Measurements from ENCODE around the gene MPND. TPM values are rescaled to one million over a fixed set of nuclear protein-coding genes. Genes with fewer than 3 reads are reported as not detected.
A peak's percentile ranks its signal among the peaks of the same experiment; 100 is the strongest.

The MPND gene
- total RNA-seq, 1 experiment from 2014 or later, result 4.6 TPM

GRCh38 chr19:4370418-4371041 is 27.2 kb downstream of the MPND start:
- Histone ChIP-seq H3K4me1 (replicated peaks) (peaks cover 26% of the 10 kb centered on the region), H3K36me3 (peaks cover 59% of the 10 kb centered on the region), H3K9me3 (replicated peaks) (no peaks in the 10 kb centered on the region), H3K27ac (no peak overlapping the region), H3K4me3 (no peak overlapping the region), H3K27me3 (replicated peaks) (no peaks in the 10 kb centered on the region)
- peak in 1 of 2 experiments; percentile 43 for DNase-seq (ENCODE audit: low read depth in 1 of 2, low spot score in 2 of 2)

DNA sequence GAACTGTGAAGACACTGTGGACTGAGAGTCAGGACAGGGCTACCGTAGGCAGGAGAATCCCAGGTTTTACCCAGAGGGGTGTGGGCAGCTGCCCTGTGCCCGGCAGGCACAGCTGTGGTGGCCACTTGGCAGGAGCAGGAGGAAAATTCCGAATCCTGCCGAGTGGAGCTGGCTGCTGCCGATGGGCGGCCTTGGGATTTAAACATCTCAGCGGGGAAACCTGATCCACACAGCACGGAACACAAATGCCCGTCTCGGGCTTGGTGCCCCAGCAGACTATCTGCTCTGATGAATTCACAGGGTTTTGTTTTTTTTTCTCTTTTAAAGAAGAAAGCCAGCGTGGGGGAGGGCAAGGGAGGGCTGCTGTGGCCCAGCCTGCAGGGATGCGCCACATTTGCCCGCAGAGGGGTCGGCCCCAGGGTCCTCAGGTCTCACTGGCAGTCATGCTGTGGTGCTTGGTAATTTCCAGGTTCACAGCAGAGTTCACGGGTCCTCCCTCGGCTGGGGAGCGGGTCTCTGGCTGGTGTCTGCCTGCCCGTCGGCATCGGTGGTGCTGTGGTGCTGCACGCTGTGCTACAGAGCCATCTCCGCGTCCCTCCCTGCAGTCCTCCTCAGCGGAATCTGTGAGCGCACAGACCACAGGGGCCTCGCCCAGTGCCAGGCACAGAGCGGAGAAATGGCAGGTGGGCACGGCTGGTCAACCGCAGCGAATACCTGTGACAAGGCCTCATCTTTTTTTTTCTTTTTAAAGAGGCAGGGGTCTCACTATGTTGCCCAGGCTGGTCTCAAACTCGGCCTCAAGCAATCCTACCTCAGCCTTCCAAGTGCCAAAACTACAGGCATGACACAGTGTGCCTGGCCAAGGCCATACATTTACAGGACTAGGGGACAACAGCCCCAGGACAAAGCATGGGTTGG is 28.1 kb downstream of the MPND start:
- H3K9me3 ChIP-seq (replicated peaks), result no peaks in the 10 kb centered on the region
- DNase-seq (ENCODE audit: low read depth in 1 of 2, low spot score in 2 of 2), result peak in 1 of 2 experiments; percentile 39
- no peak overlapping the region for H3K27ac ChIP-seq
- no peak overlapping the region for H3K4me3 ChIP-seq
- peaks cover 49% of the 10 kb centered on the region for H3K36me3 ChIP-seq
- H3K27me3 ChIP-seq (replicated peaks), result no peaks in the 10 kb centered on the region
- peaks cover 35% of the 10 kb centered on the region for H3K4me1 ChIP-seq (replicated peaks)

DNA sequence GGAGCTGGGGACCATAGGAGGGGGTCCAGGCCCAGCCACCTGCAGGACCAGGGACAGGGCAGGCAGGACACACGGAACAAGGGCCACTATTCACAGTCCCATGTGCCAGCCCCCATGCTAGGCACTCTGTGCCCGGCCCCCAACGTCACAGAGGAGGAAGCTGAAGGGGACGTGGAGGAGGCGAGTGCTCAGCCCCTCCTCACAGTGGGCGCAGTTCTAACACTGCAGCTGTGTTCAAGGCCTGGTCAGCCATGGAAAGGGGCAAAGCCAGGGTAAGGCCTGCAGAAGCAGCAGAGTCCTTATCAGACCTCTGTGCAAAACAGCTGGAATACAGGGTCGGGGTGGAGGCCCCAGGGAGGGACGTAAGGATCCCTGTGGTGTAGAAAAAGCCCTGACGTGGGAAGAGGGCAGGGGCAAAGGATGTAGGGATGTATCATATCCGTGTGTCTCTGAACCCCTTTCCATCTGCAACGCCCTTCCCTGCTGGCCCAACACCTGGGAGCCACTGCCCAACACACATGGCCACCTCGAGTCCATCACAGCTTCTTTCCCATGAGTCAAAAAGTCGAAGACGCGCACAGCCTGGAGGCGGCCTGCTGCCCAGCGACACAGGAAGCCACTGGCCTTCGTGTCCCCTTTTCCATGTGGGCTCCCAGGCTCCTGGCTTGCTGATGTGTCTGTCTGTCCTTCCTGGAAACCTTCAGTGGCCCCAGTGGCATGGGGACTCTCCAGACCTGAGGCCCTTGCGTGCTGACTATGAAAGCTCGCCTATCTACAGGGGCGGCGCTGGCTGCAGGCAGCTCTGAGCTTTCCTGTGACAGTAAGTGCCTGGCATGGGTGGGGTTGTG is 29.0 kb downstream of the MPND start:
- Histone ChIP-seq H3K9me3 (replicated peaks) (no peaks in the 10 kb centered on the region; the same call in 1 of the 2 replicates), H3K36me3 (peaks cover 46% of the 10 kb centered on the region), H3K27me3 (replicated peaks) (no peaks in the 10 kb centered on the region), H3K27ac (no peak overlapping the region), H3K4me3 (no peak overlapping the region), H3K4me1 (replicated peaks) (peaks cover 42% of the 10 kb centered on the region)
- DNase-seq (ENCODE audit: low read depth in 1 of 2, low spot score in 2 of 2), result peak in 1 of 2 experiments; percentile 41

DNA sequence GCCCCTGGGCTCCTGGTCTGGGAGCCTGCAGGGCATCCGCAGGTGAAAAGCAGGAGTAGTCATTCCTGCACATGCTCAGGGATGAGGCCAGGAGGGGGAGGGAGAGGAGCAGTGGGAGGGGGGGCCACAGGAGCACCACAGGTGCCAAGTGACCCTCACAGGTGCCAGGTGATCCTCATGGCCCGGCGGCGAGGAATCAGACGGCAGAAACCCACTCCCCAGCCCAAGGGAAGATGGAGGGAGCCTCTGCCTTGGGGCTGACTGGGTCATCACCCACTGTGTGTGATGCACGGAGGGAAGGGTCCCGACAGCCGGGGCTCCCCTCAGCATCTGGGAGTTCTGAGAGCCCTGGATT is 29.6 kb downstream of the MPND start:
- Histone ChIP-seq H3K4me1 (replicated peaks) (peaks cover 45% of the 10 kb centered on the region), H3K4me3 (no peak overlapping the region), H3K27ac (no peak overlapping the region), H3K27me3 (replicated peaks) (no peaks in the 10 kb centered on the region), H3K36me3 (peaks cover 46% of the 10 kb centered on the region), H3K9me3 (replicated peaks) (no peaks in the 10 kb centered on the region; the same call in 1 of the 2 replicates)
- DNase-seq (ENCODE audit: low read depth in 1 of 2, low spot score in 2 of 2), result no peak

DNA sequence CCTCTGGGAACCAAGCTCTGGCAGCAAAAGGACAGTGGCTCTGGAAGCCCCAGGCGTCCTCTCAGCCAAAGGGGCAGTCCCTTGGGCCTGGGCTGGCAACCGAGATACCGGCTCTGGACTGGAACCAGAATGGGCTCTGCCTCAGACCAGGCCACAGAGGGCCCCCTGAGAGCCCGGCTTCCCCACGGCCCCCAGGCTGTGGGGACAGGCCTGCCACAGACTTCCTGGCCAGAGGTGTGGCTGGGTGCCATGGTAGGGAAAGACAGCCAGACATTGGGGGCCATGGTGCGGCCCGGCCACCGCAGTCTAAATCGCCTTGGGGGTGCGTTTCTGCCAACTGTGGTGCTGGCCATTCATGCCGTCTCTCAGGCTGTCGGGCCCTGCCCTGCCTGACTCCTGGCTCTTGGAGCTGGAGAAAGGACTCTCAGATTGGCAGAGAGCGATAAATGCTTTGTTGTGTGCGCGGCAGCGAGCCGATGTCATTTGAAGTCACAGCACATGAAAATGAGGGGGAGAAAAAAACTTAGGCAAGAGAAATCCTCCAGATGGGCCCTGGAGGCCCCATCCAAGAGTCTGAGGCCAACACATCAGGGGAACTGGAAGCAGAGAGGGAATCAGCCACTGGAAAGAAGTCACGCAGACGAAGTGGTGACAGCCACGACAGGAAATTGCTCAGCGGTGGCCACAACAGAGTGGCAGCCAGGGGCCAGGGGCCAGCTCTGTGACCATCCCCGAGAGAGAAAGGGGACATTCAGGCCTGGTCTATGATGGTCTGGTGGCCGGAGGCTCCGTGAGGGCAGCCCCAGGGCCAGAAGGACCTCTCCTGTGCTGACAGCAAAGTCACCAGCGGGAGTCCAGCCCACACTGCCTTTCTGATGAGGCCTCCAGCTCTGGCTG is 30.5 kb downstream of the MPND start:
- peak in 1 of 2 experiments; percentile 50 for DNase-seq (ENCODE audit: low read depth in 1 of 2, low spot score in 2 of 2)
- no peak overlapping the region for H3K4me3 ChIP-seq
- H3K9me3 ChIP-seq (replicated peaks), result no peaks in the 10 kb centered on the region; the same call in 1 of the 2 replicates

GRCh38 chr19:4374498-4375163 is 31.3 kb downstream of the MPND start:
- H3K9me3 ChIP-seq (replicated peaks), result no peaks in the 10 kb centered on the region; the same call in 1 of the 2 replicates
- peaks cover 41% of the 10 kb centered on the region for H3K4me1 ChIP-seq (replicated peaks)
- no peak overlapping the region for H3K4me3 ChIP-seq
- DNase-seq (ENCODE audit: low read depth in 1 of 2, low spot score in 2 of 2), result peak; percentile 83 to 92
- H3K27ac ChIP-seq, result peak overlapping the region; percentile 85
- peaks cover 39% of the 10 kb centered on the region for H3K36me3 ChIP-seq
- no peaks in the 10 kb centered on the region for H3K27me3 ChIP-seq (replicated peaks)

More for the DNA sequence above, 30.5 kb downstream of the MPND start:
- peak overlapping the region; percentile 85 for H3K27ac ChIP-seq
- H3K4me1 ChIP-seq (replicated peaks), result peaks cover 45% of the 10 kb centered on the region
- no peaks in the 10 kb centered on the region for H3K27me3 ChIP-seq (replicated peaks)
- H3K36me3 ChIP-seq, result peaks cover 39% of the 10 kb centered on the region

- Histone ChIP-seq H3K27me3 (replicated peaks) (no peaks in the 10 kb centered on the region), H3K27ac (peak overlapping the region; percentile 85), H3K4me3 (no peak overlapping the region), H3K9me3 (replicated peaks) (no peaks in the 10 kb centered on the region; the same call in 1 of the 2 replicates), H3K36me3 (peaks cover 37% of the 10 kb centered on the region), H3K4me1 (replicated peaks) (peaks cover 41% of the 10 kb centered on the region)
- DNase-seq (ENCODE audit: low read depth in 1 of 2, low spot score in 2 of 2), result peak; percentile 37 to 62
These were observed 32.0 kb downstream of the MPND start for GRCh38 chr19:4375164-4376027.

DNA sequence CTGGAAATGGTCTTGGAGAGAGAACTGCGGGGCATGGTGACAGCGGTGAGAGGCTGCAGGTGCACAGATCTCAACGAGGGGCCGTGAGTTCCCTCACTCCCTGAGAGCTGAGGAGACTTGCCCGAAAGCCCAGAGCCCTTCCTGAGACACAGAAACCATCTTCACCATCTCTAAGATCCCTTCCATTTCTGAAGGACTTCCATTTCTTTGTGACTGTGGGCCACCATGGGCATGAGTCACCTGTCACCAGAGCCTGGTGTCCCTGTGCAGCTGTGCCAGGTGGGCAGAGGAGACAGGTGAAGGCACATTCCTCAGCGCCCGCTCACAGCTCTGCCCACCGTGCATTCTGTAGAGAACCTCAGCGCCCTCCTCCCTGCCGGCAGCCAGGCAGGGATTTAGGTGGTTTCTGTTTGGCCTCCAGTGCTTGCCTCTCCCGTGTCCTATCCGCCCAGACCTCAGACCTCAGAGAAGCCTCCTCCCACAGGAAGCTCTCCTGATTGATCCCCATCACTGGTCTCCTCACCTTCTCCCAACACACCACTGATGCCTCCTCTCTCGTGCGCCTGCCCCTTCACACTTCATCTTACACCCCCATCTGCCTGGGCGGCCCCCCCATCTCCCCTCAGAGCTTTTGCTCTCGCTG is 32.8 kb downstream of the MPND start:
- Histone ChIP-seq H3K4me3 (no peak overlapping the region), H3K9me3 (replicated peaks) (no peaks in the 10 kb centered on the region; the same call in 1 of the 2 replicates), H3K4me1 (replicated peaks) (peaks cover 41% of the 10 kb centered on the region), H3K27ac (no peak overlapping the region), H3K27me3 (replicated peaks) (no peaks in the 10 kb centered on the region), H3K36me3 (peaks cover 34% of the 10 kb centered on the region)
- no peak for DNase-seq (ENCODE audit: low read depth in 1 of 2, low spot score in 2 of 2)

DNA sequence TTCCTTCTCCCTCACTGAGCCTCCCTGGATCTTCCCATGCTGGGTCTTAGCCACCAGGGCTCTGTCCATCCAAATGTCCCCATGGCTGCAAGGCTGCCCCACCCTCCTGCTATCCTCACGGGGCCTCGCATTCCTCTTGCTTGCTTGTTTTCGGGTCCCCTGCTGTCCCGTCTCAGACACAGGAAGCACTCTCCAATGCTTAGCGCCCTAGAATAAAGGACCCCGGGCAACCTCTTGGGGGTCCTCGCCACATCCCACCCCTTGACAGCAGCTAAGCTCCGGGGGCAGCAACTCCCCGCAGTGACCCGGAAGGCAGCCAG is 33.3 kb downstream of the MPND start:
- Histone ChIP-seq H3K4me3 (no peak overlapping the region), H3K4me1 (replicated peaks) (peaks cover 41% of the 10 kb centered on the region), H3K27me3 (replicated peaks) (no peaks in the 10 kb centered on the region), H3K9me3 (replicated peaks) (no peaks in the 10 kb centered on the region; the same call in 1 of the 2 replicates), H3K36me3 (peaks cover 29% of the 10 kb centered on the region), H3K27ac (no peak overlapping the region)
- DNase-seq (ENCODE audit: low read depth in 1 of 2, low spot score in 2 of 2), result no peak

DNA sequence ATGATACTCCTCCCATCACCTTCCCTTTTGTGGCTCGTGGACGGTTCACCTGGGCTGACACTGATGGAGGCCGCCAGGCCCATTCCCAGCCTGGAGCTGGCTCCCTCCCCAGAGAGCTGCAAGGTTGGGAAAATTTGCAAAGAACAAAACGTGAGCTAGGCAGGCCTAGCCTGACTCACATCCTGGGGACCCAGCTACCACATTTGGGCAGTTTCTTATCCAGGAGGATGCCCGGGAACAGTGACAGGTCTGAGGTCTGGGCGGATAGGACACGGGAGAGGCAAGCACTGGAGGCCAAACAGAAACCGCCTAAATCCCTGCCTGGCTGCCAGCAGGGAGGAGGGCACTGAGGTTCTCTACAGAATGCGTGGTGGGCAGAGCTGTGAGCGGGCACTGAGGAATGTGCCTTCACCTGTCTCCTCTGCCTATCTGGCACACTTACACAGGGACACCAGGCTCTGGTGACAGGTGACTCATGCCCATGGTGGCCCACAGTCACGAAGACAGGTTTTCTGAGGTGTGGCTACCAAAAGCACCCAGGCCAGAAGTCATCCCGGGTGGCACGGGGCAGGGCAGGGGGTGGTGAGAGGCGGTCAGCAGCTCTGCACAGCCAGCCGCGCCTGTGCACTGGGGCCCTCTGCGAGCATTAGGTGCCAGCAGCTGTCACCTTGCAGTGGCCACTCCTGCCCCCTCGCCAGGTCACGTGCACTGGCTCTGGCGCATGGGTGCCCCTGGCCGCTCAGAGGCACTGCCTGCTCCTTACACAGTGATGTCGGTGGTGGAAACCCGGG is 33.8 kb downstream of the MPND start:
- H3K27ac ChIP-seq, result no peak overlapping the region
- peak in 1 of 2 experiments; percentile 46 for DNase-seq (ENCODE audit: low read depth in 1 of 2, low spot score in 2 of 2)
- no peaks in the 10 kb centered on the region for H3K27me3 ChIP-seq (replicated peaks)
- H3K36me3 ChIP-seq, result peaks cover 26% of the 10 kb centered on the region
- H3K4me3 ChIP-seq, result no peak overlapping the region
- no peaks in the 10 kb centered on the region; the same call in 1 of the 2 replicates for H3K9me3 ChIP-seq (replicated peaks)
- peaks cover 41% of the 10 kb centered on the region for H3K4me1 ChIP-seq (replicated peaks)

DNA sequence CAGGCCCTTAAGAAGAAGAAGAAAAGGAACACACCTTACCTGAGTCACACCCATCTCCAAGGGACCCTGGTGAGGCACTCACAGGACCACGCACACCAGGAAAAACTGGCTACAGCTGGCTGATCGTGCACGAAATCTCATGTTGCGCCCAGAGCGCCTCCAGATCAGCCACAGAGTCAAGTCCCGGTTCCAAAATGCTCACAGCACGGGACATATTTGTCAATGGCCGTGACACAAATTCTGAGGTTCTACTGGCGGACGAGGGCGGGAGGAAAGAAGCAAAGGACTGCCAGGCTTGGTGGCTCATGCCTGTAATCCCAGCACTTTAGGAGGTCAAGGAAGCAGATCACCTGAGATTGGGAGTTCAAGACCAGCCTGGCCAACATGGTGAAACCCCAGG is 35.5 kb downstream of the MPND start:
- no peak for DNase-seq (ENCODE audit: low read depth in 1 of 2, low spot score in 2 of 2)
- H3K36me3 ChIP-seq, result peaks cover 17% of the 10 kb centered on the region
- H3K27ac ChIP-seq, result no peak overlapping the region
- H3K4me3 ChIP-seq, result no peak overlapping the region
- H3K4me1 ChIP-seq (replicated peaks), result peaks cover 35% of the 10 kb centered on the region
- no peaks in the 10 kb centered on the region for H3K27me3 ChIP-seq (replicated peaks)
- H3K9me3 ChIP-seq (replicated peaks), result no peaks in the 10 kb centered on the region; the same call in 1 of the 2 replicates

All from SJSA1 (cell line).